SKM-1 (cell line): ENCODE data around the gene SPG7.

Source experiments
- DNase-seq: peaks from one replicate; lab custom pipeline; 2025; ENCODE audit not compliant: unreplicated experiment; lab: John Stamatoyannopoulos, UW

SPG7 gene

DNA sequence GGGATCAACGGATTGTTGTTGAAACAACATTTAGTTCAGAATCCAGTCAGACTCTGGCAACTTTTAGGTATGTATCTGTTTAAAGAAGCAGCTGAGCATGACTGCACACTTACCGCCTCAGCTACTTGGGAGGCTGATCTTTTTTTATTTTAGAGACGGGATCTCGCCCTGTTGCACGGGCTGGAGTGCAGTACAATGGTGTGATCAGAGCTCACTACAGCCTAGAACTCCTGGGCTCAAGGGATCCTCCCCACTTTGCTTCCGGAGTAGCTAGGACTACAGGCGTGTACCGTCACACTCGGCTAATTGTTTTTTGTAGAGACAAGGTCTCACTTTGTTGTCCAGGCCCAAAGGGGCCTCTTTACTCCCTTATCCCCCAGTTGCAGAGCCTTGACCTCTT is 2.3 kb downstream of the SPG7 start:
- DNase-seq, result no peak

GRCh38 chr16:89511374-89511773 is 3.2 kb downstream of the SPG7 start:
- no peak for DNase-seq

DNA sequence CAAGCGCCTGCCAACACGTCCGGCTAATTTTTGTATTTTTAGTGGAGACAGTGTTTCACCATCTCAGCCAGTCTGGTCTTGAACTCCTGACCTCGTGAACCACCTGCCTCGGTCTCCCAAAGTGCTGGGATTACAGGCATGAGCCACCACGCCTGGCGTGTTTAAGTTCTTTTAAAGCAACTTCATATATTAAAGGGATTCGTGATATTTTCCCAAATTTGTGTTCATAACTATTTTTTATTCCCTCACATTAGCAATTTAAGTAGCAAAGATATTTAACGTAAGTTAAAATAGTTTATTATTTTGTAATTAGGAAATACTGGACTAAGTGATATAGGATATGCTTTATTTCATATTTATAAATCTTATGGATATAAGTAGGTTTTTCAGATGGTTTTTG is 4.2 kb downstream of the SPG7 start:
- no peak for DNase-seq

GRCh38 chr16:89517128-89517527 is 8.9 kb downstream of the SPG7 start:
- no peak for DNase-seq

DNA sequence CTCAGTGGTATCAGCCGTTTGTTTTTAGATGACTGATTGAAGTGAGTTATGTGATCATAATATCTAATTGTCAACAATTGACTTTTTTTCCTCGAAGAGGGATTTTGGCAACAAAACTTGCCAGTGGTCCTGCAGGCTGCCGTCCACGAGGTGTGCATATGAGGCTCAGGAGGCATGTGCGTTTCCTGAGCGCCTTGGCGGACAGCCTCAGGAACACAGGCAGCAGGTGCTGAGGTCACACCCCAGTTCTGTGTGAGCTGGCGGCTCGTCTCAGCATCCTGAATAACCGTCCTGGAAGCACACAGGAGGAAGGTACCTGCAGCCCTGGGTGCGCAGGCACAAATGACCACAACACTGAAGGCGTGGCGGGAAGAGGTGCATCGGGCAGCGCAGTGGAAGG is 11.7 kb downstream of the SPG7 start:
- no peak for DNase-seq

DNA sequence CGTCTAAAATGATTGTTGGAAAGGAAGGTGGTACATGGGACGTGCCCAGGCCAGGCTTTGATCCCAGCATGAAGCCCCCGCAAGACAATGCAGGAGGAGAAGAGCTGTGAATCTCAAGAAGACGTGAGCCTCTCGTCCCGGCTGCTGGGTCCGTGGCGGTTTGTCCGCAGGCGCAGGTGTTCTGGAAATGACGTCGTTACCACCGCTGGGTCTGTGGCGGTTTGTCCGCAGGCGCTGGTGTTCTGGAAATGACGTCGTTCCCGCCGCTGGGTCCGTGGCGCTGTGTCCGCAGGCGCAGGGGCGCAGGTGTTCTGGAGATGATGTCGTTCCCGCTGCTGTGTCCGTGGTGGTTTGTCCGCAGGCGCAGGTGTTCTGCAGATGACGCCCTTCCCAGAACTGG is 14.1 kb downstream of the SPG7 start:
- no peak for DNase-seq

DNA sequence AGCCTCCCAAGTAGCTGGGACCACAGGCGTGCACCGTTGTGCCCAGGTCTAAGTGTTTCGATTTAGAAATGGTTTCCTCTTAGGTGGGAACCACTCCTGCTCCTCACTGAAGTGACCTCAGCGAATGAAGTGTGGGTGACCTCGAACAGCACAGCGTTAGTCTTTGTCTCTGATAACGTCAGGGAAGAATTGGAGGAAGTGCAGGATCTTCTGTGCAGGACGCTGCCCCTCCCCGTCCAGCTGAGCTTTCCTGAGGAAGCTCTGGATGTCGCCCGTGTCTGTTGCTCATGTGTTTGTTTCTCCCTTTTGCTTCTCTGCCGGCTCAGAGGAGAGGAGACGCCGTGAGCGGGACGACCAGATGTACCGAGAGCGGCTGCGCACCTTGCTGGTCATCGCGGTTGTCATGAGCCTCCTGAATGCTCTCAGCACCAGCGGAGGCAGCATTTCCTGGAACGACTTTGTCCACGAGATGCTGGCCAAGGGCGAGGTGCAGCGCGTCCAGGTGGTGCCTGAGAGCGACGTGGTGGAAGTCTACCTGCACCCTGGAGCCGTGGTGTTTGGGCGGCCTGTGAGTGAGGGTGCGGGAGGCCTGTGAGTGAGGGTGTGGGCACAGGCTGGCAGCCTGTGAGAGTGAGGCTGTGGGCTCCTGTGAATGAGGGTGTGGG is 15.6 kb downstream of the SPG7 start:
- no peak for DNase-seq

DNA sequence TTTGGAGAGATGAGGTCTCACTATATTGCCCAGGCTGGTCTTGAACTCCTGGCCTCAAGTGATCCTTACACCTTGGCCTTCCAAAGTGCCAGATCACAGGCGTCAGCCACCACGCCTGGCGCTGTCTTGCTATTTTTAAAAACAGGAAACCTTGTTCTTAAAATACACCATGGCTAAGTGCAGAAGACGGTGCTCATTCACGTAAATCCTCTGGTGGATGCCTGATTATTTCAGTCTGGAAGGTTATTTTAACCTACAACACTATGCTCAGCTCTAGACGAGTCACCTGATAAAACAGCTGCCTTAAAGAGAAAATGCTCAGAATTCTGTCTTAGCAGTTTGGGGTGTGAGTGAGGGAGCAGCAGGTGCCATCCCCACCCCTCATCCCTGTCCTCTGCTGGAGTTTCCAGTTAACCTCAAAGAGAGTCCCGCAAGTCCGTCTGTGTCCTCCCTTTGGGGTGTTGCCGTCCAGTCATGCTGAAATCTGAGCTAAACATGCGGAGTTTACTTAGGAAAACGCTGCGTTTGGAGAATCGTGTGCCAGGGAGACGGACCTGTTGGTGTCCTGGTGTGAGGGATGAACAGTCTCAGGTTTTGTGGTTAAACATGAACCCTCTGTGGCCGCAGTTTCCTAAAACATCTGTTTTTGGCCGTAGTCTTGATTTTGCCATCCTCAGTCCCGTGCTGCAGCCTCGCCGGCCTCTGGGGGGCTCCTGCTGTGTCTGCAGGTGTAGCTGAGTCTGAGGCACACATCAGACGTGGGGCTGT is 17.1 kb downstream of the SPG7 start:
- no peak for DNase-seq

DNA sequence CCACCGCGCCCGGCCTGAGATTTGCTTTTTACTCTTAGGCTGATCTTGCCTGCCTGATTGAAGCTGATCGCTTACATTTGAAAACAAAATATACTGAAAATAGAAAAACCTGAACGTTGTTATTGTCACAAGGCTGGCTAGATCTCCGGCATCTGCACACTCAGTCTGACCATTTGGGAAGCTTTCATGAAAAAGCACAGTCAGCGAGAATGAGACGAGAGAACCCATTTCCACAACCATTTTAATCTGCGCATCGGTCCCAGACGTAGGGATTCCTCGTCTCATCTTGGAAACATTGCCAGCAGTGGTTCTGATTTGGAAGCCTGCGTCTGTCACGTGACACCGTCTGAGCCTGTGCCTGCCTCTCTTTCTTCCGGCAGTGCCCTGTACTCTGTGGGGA is 20.9 kb downstream of the SPG7 start:
- DNase-seq, result no peak

DNA sequence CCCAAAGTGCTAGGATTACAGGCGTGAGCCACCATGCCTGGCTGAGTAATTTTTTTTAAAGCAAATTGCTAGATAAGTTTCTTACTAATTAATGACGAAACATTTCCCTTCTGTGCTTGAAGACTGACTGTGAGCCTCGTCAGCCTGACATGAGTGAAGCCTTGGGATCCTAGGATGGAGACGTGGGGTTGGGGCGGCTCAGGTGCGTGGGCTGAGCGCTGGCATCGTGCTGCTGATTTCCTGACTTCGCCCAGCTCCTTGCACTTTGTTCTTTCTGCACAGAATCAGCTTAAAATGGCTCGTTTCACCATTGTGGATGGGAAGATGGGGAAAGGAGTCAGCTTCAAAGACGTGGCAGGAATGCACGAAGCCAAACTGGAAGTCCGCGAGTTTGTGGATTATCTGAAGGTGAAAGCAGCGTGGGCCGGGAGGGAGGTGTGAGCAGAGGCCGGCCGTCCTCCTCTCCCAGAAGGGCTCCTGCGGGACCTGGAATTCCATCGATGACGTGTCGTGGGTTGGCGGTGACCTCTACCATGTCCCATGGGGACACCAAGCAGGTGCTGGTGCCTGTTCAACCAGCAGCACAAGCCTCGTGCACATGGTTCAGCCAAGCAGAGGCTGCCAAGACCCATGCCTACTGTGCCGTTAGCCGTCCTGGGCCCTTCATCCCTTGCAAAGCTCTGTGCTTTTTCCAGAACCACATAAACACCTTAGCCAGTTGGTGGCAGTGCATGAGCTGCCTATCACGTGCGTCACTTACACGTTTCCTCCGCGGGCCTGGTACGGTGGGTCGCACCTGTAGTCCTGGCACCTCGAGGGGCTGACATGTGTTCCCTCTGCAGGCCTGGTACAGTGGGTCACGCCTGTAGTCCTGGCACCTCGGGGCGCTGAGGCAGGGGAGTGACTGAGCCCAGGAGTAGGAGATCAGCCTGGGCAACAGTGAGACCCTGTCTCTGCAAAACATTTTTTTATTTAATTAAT is 22.5 kb downstream of the SPG7 start:
- DNase-seq, result no peak

DNA sequence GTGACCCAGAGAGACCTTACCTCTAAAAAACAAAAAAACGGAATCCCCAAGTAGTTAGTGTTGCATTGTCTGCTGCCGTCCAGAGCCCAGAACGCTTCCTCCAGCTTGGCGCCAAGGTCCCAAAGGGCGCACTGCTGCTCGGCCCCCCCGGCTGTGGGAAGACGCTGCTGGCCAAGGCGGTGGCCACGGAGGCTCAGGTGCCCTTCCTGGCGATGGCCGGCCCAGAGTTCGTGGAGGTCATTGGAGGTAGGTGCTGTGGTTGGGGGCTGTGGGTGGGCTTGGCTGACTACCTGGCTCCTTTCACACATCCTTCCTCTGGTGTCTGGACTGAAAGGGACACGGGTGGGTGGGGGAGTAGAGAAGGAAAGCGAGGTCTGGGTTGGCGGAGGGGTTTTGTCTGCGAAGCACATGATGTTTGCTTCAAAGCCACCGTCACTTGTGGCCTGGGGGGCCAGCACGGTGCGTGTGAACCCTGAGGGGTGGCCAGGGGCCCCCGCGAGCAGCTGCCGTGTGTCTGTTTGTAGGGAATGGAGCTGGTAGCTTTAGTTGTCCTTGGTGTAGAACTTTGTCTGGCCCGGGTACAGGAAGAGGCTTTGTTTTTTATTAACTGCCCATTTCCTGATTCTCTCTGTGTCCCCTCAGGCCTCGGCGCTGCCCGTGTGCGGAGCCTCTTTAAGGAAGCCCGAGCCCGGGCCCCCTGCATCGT is 23.8 kb downstream of the SPG7 start:
- no peak for DNase-seq

DNA sequence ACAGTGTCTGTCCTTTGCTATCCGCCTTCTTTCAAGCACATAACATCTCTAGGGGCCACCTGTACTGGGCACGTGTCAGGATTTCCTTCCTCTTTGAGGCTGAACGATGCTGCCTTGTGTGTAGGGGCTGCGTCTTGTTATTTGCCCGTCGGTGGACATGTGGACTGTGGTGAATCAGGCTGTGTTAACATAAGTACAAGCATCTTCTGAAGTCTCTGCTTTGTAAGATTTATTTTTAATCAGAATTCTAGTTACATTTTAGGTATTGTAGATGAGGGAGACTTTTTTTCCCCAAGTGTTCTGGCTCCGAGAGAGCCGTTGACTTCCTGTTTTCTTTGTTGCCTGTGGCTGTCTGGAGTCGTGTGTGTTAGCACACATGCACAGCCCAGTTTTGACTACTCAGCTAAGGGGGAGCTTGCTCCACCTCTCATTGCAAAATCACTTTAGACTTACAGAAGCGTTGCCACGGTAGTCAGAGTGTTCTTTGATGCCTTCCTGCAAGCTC is 26.1 kb downstream of the SPG7 start:
- DNase-seq, result peak; percentile 98

GRCh38 chr16:89536371-89536770 is 28.2 kb downstream of the SPG7 start:
- no peak for DNase-seq

- no peak for DNase-seq
Measured at GRCh38 chr16:89536886-89537548, 28.8 kb downstream of the SPG7 start.

GRCh38 chr16:89537549-89537925 is 29.3 kb downstream of the SPG7 start:
- DNase-seq, result no peak

GRCh38 chr16:89538286-89538685 is 30.1 kb downstream of the SPG7 start:
- DNase-seq, result no peak

GRCh38 chr16:89540557-89540956 is 32.4 kb downstream of the SPG7 start:
- DNase-seq, result no peak

DNA sequence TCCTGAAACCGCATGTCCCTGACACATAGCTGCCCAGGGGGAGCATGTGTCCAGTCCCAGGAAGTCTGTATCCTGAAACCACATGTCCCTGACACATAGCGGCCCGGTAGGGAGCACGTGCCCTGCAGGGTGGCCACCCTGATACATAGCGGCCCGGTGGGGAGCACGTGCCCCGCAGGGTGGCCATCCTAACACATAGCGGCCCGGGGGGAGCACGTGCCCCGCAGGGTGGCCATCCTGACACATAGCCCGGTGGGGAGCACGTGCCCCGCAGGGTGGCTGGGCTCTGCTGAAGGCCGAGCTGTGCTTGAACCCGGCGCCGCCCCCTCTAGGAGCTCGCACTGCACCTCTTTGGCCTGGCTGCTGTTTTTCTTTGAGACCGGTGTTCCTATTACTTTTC is 33.6 kb downstream of the SPG7 start:
- DNase-seq, result no peak

DNA sequence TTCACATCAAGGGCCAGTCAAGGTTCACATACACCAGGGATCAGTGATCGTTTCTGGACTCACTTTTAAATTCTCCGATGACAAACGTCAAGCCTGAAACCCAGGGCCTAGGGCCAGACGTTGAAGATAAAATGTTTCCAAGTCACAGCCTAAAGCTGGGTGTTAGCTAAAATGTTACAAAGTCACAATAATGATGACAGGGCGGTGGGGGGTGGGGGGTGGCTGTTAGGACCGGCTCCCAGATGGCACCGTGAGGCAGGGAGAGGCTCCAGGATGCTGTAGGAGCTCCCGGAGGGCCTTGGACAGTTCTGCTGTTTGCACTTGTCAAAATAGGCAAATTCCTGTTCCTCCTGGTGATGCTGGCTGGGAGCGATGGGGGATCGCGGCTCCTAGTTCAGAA is 35.9 kb downstream of the SPG7 start:
- no peak for DNase-seq

DNA sequence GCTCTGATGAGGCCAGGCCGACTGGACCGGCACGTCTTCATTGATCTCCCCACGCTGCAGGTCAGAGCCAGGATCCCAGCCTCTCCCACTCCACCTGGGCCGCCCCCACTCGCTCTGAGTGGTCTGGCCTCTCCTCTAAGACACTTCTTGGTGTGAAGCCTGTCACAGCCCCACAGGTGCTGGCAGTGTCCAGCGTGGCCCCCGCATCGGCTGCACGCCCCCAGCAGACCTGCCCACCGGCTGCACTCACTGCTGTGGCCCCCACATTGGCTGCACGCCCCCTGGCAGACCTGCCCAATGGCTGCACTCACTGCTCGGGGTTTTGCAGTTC is 36.5 kb downstream of the SPG7 start:
- DNase-seq, result no peak
